Right lobe of liver (tissue), 4 donors: Measurements from ENCODE around the gene ARMH1.

Experiments used
- CTCF ChIP-seq, 4 donors: fragments of 200-600 bp in 3 of 4; fragments of 450-650 bp in 1 of 4; IDR thresholded peaks; one replicate each; pipeline versions ENCODE4 v1.5.1 to v1.8.0; 2016 to 2022; ENCODE audit warnings: antibody characterized with exemption in 4 of 4, mild to moderate bottlenecking in 2 of 4
- POLR2A ChIP-seq: fragments of 450-650 bp; IDR thresholded peaks from one replicate; pipeline ENCODE4 v1.6.1; 2017; ENCODE audit warnings: antibody characterized with exemption, mild to moderate bottlenecking
- donor health status: DM: no; HTN: no; CAD: no.
- donor health status: DM: no; HTN: no; CAD: no.
- donor health status: DM: no; HTN: yes; CAD: no.

- no peak for TF ChIP-seq CTCF (IDR thresholded peaks at IDR 0.05)
- TF ChIP-seq POLR2A: no peak
Measured at GRCh38 chr1:44733365-44733764, 58.9 kb downstream of the ARMH1 start.
